Measurements from ENCODE around the gene MEGF8. TPM values are rescaled to one million over a fixed set of nuclear protein-coding genes. Genes with fewer than 3 reads are reported as not detected.

Gene MEGF8
- total and polyA plus RNA-seq, 2 of the 13 experiments (the other 11 are each of a cell fraction or from before 2014, with no cell fraction given): 4.0 to 8.8 TPM

- peak; percentile 23; the same call in 1 of the 2 replicates for TF ChIP-seq THRA (CRISPR knock-in tag; IDR thresholded peaks at IDR 0.05; ENCODE audit: borderline replicate concordance)
- TF ChIP-seq PHF21A (CRISPR knock-in tag; IDR thresholded peaks at IDR 0.05): no peak
- no peak for TF ChIP-seq BRF2 (CRISPR knock-in tag; IDR thresholded peaks at IDR 0.05)
- TF ChIP-seq THAP11 (CRISPR knock-in tag; IDR thresholded peaks at IDR 0.05): 0 out of 2 replicates have a peak, but pooled peaks have one; percentile 33
- TF ChIP-seq RNF2 (conservative IDR thresholded peaks at IDR 0.05; ENCODE audit: low read depth): no peak
- no peak for TF ChIP-seq ATF4 (CRISPR knock-in tag; IDR thresholded peaks at IDR 0.05)
- no peak for TF ChIP-seq SP140L (CRISPR knock-in tag; IDR thresholded peaks at IDR 0.05; ENCODE audit: borderline replicate concordance)
- TF ChIP-seq ELF3 (CRISPR knock-in tag; IDR thresholded peaks at IDR 0.05): peak; percentile 37; the same call in 1 of the 2 replicates
- no peak for TF ChIP-seq FOXK2 (IDR thresholded peaks at IDR 0.05)
- TF ChIP-seq ZNF276 (CRISPR knock-in tag; IDR thresholded peaks at IDR 0.05; ENCODE audit: low read depth): no peak
- TF ChIP-seq ZBTB7B (CRISPR knock-in tag; IDR thresholded peaks at IDR 0.05): no peak
- TF ChIP-seq FOXA1 (IDR thresholded peaks at IDR 0.05): no peak
- peak; percentile 51; the same call in 1 of the 2 replicates for TF ChIP-seq FOXA1 (CRISPR knock-in tag; IDR thresholded peaks at IDR 0.05)
- peak; percentile 52; the same call in 1 of the 2 replicates for TF ChIP-seq MED1 (CRISPR knock-in tag; IDR thresholded peaks at IDR 0.05)
- TF ChIP-seq SETDB1 (CRISPR knock-in tag; IDR thresholded peaks at IDR 0.05; ENCODE audit: borderline replicate concordance): no peak
- 0 out of 2 replicates have a peak, but pooled peaks have one; percentile 17 for TF ChIP-seq MEF2D (CRISPR knock-in tag; IDR thresholded peaks at IDR 0.05)
- no peak for TF ChIP-seq ZNF264 (CRISPR knock-in tag; IDR thresholded peaks at IDR 0.05)
- no peak for TF ChIP-seq U2AF2 (IDR thresholded peaks at IDR 0.05; ENCODE audit: low read depth, low read length)
Measured at GRCh38 chr19:42420055-42420544, 94.7 kb downstream of the MEGF8 start (continued).
